A673 (cell line): ENCODE data around the gene TMA7B. TPM values are rescaled to one million over a fixed set of nuclear protein-coding genes. Genes with fewer than 3 reads are reported as not detected.

ENCODE experiments used
- BruUV-seq: library from RNA; stranded (reverse); fragments of 400-500 nt; replicated peaks from 2 replicates; lab custom pipeline; 2021; lab: Mats Ljungman, UMichigan
- CTCF ChIA-PET: fragments of 300-600 bp; sonication (Branson Sonifier 250); formaldehyde crosslinking; loops from one replicate; lab custom pipeline; 2022; ENCODE audit warnings: antibody characterized with exemption; lab: Charles Lee
- POLR2A ChIA-PET: fragments of 300-600 bp; sonication (Branson Sonifier 250); formaldehyde crosslinking; loops from one replicate; lab custom pipeline; 2022; ENCODE audit warnings: antibody characterized with exemption; ENCODE audit not compliant: low non-redundant PET; lab: Charles Lee
- DNase-seq: peaks from one replicate; pipeline ENCODE4 v3.0.0-alpha.2; 2015; ENCODE audit warnings: low spot score
- H3K27ac ChIP-seq: fragments of 200-600 bp; sonication (generic); 2 replicates; pipeline ENCODE4 v1.5.1; 2016; ENCODE audit warnings: mixed run types, low read depth, mild to moderate bottlenecking, mixed read lengths, antibody characterized with exemption, low read length; ENCODE audit not compliant: poor library complexity, severe bottlenecking
- H3K27me3 ChIP-seq: fragments of 200-600 bp; sonication (generic); replicated peaks from 2 replicates; pipeline ENCODE4 v1.6.1; 2017; ENCODE audit warnings: mixed run types, low read depth, mild to moderate bottlenecking, mixed read lengths, antibody characterized with exemption, low read length; ENCODE audit not compliant: insufficient read depth, poor library complexity
- H3K36me3 ChIP-seq: fragments of 200-600 bp; sonication (generic); 2 replicates; pipeline ENCODE4 v1.6.1; 2016; ENCODE audit warnings: mixed run types, mild to moderate bottlenecking, mixed read lengths, antibody characterized with exemption, low read length; ENCODE audit not compliant: insufficient read depth, poor library complexity, severe bottlenecking
- H3K4me1 ChIP-seq: fragments of 200-600 bp; sonication (generic); 2 replicates; pipeline ENCODE4 v1.6.1; 2017; ENCODE audit warnings: mixed run types, mild to moderate bottlenecking, mixed read lengths, antibody characterized with exemption, low read length; ENCODE audit not compliant: insufficient read depth, poor library complexity, severe bottlenecking
- H3K4me3 ChIP-seq: fragments of 200-600 bp; sonication (generic); 2 replicates; pipeline ENCODE4 v1.5.1; 2016; ENCODE audit warnings: low read depth, mixed run types, mild to moderate bottlenecking, mixed read lengths, low read length; ENCODE audit not compliant: poor library complexity, severe bottlenecking
- H3K9me3 ChIP-seq: fragments of 200-600 bp; sonication (generic); 2 replicates; pipeline ENCODE4 v1.6.1; 2016; ENCODE audit warnings: mixed run types, low read depth, mild to moderate bottlenecking, mixed read lengths, antibody characterized with exemption, low read length; ENCODE audit not compliant: poor library complexity, severe bottlenecking
- EZH2 ChIP-seq: fragments of 200-600 bp; sonication (generic); IDR thresholded peaks from 2 replicates; pipeline ENCODE4 v1.6.1; 2017; ENCODE audit warnings: borderline replicate concordance, low read depth, mild to moderate bottlenecking, mixed read lengths, antibody characterized with exemption, low read length; ENCODE audit not compliant: poor library complexity, severe bottlenecking
- intact Hi-C: fragments of 100-400 bp; cut with micrococcal nuclease; formaldehyde crosslinking; loops from one replicate; pipeline ENCODE4 v1.10.0; 2022; ENCODE audit not compliant: unreplicated experiment
- total RNA-seq: library from RNA; stranded (reverse); gene quantifications from 2 replicates; pipeline ENCODE4 v1.2.3, GENCODE V29; 2021
- TF ChIP-seq, protein P1 (sequence below): fragments of 300-800, 200-600 bp; sonication (generic); conservative IDR thresholded peaks from 2 replicates; pipeline ENCODE4 v1.5.1; 2017; ENCODE audit warnings: low read depth, mild to moderate bottlenecking, antibody characterized with exemption, low read length, moderate library complexity, mixed read lengths

TMA7B gene
- total RNA-seq, 1 experiment from 2014 or later: not detected

- CTCF ChIA-PET: no interaction called here
- no peaks in the 10 kb centered on the region for H3K36me3 ChIP-seq
- BruUV-seq: no TSS peak
- H3K27me3 ChIP-seq: peaks cover 42% of the 10 kb centered on the region
- POLR2A ChIA-PET: no interaction called here
- DNase-seq: no peak
- no peak for TF ChIP-seq EZH2
- TF ChIP-seq, protein P1, sequence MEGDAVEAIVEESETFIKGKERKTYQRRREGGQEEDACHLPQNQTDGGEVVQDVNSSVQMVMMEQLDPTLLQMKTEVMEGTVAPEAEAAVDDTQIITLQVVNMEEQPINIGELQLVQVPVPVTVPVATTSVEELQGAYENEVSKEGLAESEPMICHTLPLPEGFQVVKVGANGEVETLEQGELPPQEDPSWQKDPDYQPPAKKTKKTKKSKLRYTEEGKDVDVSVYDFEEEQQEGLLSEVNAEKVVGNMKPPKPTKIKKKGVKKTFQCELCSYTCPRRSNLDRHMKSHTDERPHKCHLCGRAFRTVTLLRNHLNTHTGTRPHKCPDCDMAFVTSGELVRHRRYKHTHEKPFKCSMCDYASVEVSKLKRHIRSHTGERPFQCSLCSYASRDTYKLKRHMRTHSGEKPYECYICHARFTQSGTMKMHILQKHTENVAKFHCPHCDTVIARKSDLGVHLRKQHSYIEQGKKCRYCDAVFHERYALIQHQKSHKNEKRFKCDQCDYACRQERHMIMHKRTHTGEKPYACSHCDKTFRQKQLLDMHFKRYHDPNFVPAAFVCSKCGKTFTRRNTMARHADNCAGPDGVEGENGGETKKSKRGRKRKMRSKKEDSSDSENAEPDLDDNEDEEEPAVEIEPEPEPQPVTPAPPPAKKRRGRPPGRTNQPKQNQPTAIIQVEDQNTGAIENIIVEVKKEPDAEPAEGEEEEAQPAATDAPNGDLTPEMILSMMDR: no peak
- no peaks in the 10 kb centered on the region for H3K4me1 ChIP-seq
- H3K9me3 ChIP-seq: no peaks in the 10 kb centered on the region
- H3K27ac ChIP-seq: no peak overlapping the region
- intact Hi-C loops: no loop called here
- H3K4me3 ChIP-seq: no peak overlapping the region
These were observed 34.9 kb upstream of the TMA7B start for GRCh38 chr22:39925273-39925672.

- H3K36me3 ChIP-seq: no peaks in the 10 kb centered on the region
- H3K4me3 ChIP-seq: no peak overlapping the region
- POLR2A ChIA-PET: no interaction called here
- intact Hi-C loops: no loop called here
- H3K9me3 ChIP-seq: no peaks in the 10 kb centered on the region
- BruUV-seq: no TSS peak
- DNase-seq: no peak
- H3K27ac ChIP-seq: no peak overlapping the region
- TF ChIP-seq, protein P1: no peak
- TF ChIP-seq EZH2: no peak
- H3K4me1 ChIP-seq: no peaks in the 10 kb centered on the region
- CTCF ChIA-PET: no interaction called here
- peaks cover 42% of the 10 kb centered on the region for H3K27me3 ChIP-seq
These were observed 34.1 kb upstream of the TMA7B start for GRCh38 chr22:39925909-39926679.

DNA sequence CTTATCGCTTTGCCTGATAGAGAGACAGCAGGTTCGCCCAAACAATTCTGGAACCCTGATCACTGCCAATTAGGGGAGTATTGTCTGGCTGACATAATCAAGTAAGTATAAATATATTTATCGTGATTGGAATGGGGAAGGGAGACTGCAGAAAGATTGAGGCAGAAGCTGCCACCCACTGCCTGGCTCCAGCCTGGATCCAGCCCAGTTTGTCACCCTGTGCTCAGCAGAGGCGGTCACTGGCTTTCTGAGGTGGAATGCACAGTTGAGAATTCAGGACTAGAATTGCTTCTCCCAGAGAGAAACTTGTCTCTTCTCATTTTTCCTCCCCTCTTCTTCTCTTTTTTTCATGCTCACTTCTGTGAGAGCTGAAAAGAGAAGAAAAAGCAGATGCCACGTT lies 33.4 kb upstream of the TMA7B start:
- intact Hi-C loops: no loop called here
- CTCF ChIA-PET: no interaction called here
- BruUV-seq: no TSS peak
- H3K4me1 ChIP-seq: no peaks in the 10 kb centered on the region
- TF ChIP-seq, protein P1: no peak
- TF ChIP-seq EZH2: no peak
- no peaks in the 10 kb centered on the region for H3K9me3 ChIP-seq
- POLR2A ChIA-PET: no interaction called here
- no peak for DNase-seq
- H3K27me3 ChIP-seq: peaks cover 47% of the 10 kb centered on the region
- H3K27ac ChIP-seq: no peak overlapping the region
- H3K4me3 ChIP-seq: no peak overlapping the region
- H3K36me3 ChIP-seq: no peaks in the 10 kb centered on the region
